Stomach smooth muscle (tissue), 2 donors: Measurements from ENCODE around the gene MSRB2.
A peak's percentile ranks its signal among the peaks of the same experiment; 100 is the strongest.
"Not testable (repeated sequence)": the region's sequence is repeated elsewhere in the genome, so short reads cannot be mapped to it uniquely, and the experiment has no call there.

ENCODE experiments used
- H3K27ac ChIP-seq: one replicate; pipeline ENCODE4 v1.7.0; 2013; ENCODE audit warnings: mild to moderate bottlenecking, low read length, inconsistent platforms
- H3K27me3 ChIP-seq, 2 donors: one replicate each; pipeline ENCODE4 v1.7.0; 2013; ENCODE audit warnings: low read length in 2 of 2; ENCODE audit not compliant: insufficient read depth in 2 of 2, control insufficient read depth in 1 of 2
- H3K36me3 ChIP-seq, 2 donors: one replicate each; pipeline ENCODE4 v1.7.0; 2013; ENCODE audit warnings: low read length in 2 of 2; ENCODE audit not compliant: control insufficient read depth in 2 of 2, insufficient read depth in 2 of 2
- H3K4me1 ChIP-seq: one replicate; pipeline ENCODE4 v1.7.0; 2013; ENCODE audit warnings: low read length; ENCODE audit not compliant: control insufficient read depth, insufficient read depth
- H3K4me3 ChIP-seq, 2 donors: one replicate each; pipeline ENCODE4 v1.7.0; 2013; ENCODE audit warnings: low read length in 2 of 2
- H3K9ac ChIP-seq, 2 donors: one replicate each; pipeline ENCODE4 v1.7.0; 2013; ENCODE audit warnings: low read length in 2 of 2, mild to moderate bottlenecking in 1 of 2
- H3K9me3 ChIP-seq, 2 donors: one replicate each; pipeline ENCODE4 v1.7.0; 2013; ENCODE audit warnings: low read length in 2 of 2; ENCODE audit not compliant: control insufficient read depth in 2 of 2
- donor health status: healthy.
- donor health status: Pancreatic carcinoma.

The MSRB2 gene

GRCh38 chr10:23070913-23071218 lies 24.5 kb upstream of the MSRB2 start:
- Histone ChIP-seq H3K27ac (no peak overlapping the region), H3K27me3 (no peaks in the 10 kb centered on the region), H3K9me3 (no peaks in the 10 kb centered on the region), H3K4me1 (peaks cover 14% of the 10 kb centered on the region), H3K9ac (no peak overlapping the region), H3K36me3 (no peaks in the 10 kb centered on the region), H3K4me3 (no peak overlapping the region)

- H3K27ac ChIP-seq, H3K9ac ChIP-seq, H3K36me3 ChIP-seq, H3K27me3 ChIP-seq, H3K4me3 ChIP-seq, H3K9me3 ChIP-seq: not testable (repeated sequence)
- peaks cover 11% of the 10 kb centered on the region for H3K4me1 ChIP-seq
Observed at GRCh38 chr10:23072593-23072992, 22.8 kb upstream of the MSRB2 start.

DNA sequence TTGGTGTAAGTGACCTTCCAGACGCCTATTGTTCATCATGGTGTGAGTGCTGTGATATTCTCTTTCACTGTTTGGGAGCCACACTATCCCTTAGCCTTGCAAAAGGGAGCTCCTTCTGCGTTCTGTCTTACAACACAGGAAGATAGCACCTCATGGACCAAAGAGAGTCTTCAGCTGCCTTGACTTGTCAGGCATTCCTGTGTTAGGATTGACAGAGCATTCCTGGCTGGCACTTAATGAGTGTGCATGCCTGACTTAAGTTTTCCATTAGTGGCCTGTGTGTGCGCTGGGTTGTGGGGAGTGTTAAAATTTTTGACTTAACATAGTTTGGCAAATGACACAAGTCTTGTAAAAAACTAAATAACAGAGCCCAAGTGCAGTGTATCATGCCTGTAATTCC lies 21.9 kb upstream of the MSRB2 start:
- H3K27ac ChIP-seq = no peak overlapping the region
- H3K4me3 ChIP-seq = no peak overlapping the region
- H3K9ac ChIP-seq = no peak overlapping the region
- H3K27me3 ChIP-seq = no peaks in the 10 kb centered on the region
- peaks cover 8% of the 10 kb centered on the region for H3K4me1 ChIP-seq
- H3K36me3 ChIP-seq = no peaks in the 10 kb centered on the region
- no peaks in the 10 kb centered on the region for H3K9me3 ChIP-seq

GRCh38 chr10:23075672-23076071 lies 19.7 kb upstream of the MSRB2 start:
- H3K9me3 ChIP-seq = no peaks in the 10 kb centered on the region
- H3K36me3 ChIP-seq = no peaks in the 10 kb centered on the region
- no peak overlapping the region for H3K9ac ChIP-seq
- H3K27ac ChIP-seq = no peak overlapping the region
- H3K27me3 ChIP-seq = no peaks in the 10 kb centered on the region
- H3K4me1 ChIP-seq = peaks cover under 1% of the 10 kb centered on the region
- H3K4me3 ChIP-seq = no peak overlapping the region

DNA sequence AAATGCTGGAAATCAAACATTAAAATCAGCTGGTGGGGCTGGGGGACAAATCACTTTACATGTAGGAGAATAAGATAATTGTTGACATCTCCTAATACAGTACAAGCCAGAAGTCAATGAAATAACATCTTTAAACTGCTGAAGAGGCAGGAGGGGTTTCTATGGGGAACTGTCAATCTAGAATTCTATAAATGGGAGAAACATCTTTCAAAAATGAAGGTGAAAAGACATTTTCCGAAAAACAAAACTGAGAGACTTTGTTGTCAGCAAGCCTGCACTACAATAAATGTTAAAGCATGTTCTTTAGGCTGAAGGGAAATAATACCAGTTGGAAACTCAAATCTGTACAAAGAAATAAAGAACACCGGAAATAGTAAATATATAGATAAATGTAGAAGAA lies 17.3 kb upstream of the MSRB2 start:
- no peaks in the 10 kb centered on the region for H3K36me3 ChIP-seq
- H3K27me3 ChIP-seq = no peaks in the 10 kb centered on the region
- no peak overlapping the region for H3K4me3 ChIP-seq
- H3K9ac ChIP-seq = no peak overlapping the region
- no peak overlapping the region for H3K27ac ChIP-seq
- peaks cover 6% of the 10 kb centered on the region for H3K4me1 ChIP-seq
- H3K9me3 ChIP-seq = no peaks in the 10 kb centered on the region

DNA sequence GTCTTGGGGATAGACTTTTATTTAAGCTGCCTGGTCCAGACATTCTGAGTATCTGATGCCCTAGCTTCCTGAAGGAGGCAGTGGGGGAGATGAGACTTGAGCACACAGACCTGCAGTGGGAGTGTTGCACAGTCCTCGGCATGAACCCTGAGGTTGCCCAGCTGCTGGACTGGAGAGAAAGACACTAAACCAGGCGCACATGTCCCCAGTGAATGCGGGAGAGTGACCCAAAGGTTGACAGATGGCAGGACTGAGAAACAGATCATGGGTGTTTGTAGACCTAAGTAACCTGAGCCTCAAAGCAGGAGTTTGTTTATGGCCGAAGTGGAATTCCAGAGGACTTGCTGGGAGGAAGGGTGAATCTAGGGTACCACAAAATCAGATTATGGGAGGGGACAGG lies 15.7 kb upstream of the MSRB2 start:
- peaks cover 6% of the 10 kb centered on the region for H3K4me1 ChIP-seq
- no peak overlapping the region for H3K4me3 ChIP-seq
- H3K9me3 ChIP-seq = no peaks in the 10 kb centered on the region
- H3K36me3 ChIP-seq = no peaks in the 10 kb centered on the region
- H3K27ac ChIP-seq = no peak overlapping the region
- H3K9ac ChIP-seq = no peak overlapping the region
- no peaks in the 10 kb centered on the region for H3K27me3 ChIP-seq

DNA sequence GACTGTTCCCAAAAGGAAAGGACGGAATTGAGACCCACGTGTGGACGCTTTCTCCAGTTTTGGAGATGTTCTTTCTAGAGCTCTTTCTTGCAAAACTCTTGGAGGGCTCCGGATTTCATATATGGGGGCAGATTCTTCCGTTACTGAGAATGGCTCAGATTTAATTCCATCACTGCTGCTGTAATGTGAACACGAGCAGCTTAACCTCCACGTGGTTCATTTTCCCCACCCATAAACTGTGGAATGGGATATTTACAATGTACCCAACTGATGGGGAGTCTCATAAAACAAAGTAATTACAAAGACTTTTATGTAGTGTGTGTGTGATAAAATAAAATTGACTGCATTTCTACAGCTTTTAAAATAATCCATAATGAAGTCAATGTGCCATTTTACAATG lies 15.1 kb upstream of the MSRB2 start:
- no peaks in the 10 kb centered on the region for H3K9me3 ChIP-seq
- no peaks in the 10 kb centered on the region for H3K27me3 ChIP-seq
- no peak overlapping the region for H3K27ac ChIP-seq
- H3K4me1 ChIP-seq = peaks cover 6% of the 10 kb centered on the region
- H3K36me3 ChIP-seq = no peaks in the 10 kb centered on the region
- no peak overlapping the region for H3K4me3 ChIP-seq
- H3K9ac ChIP-seq = no peak overlapping the region

- H3K9me3 ChIP-seq = no peaks in the 10 kb centered on the region
- H3K9ac ChIP-seq = no peak overlapping the region
- peak overlapping the region; percentile 46 for H3K27ac ChIP-seq
- H3K4me1 ChIP-seq = peaks cover 6% of the 10 kb centered on the region
- H3K36me3 ChIP-seq = no peaks in the 10 kb centered on the region
- no peaks in the 10 kb centered on the region for H3K27me3 ChIP-seq
- peak overlapping the region in 1 of 2 donors; percentile 24 for H3K4me3 ChIP-seq
Observed at GRCh38 chr10:23081221-23081750, 14.1 kb upstream of the MSRB2 start.

DNA sequence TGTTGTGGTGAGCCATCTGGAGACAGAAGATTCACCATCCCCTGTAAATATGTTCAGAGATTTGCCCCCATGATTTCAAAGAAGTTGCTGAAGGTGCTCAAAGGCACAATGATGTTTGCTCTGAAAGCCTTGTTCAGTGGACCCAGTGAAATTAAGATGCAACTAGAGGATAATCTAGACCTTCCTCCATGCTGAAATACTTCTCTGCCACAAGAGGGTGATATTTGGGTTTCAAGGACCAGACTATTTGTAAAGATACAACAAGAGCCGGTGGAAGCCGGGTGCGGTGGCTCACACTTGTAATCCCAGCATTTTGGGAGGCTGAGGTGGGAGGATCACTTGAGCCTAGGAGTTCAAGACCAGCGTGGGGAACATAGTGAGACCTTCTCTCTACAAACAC lies 13.5 kb upstream of the MSRB2 start:
- Histone ChIP-seq H3K27ac (peak overlapping the region; percentile 46), H3K4me3 (no peak overlapping the region), H3K9ac (no peak overlapping the region), H3K27me3 (no peaks in the 10 kb centered on the region), H3K36me3 (no peaks in the 10 kb centered on the region), H3K4me1 (peaks cover 6% of the 10 kb centered on the region), H3K9me3 (no peaks in the 10 kb centered on the region)

- Histone ChIP-seq H3K4me1 (no peaks in the 10 kb centered on the region), H3K9ac (no peak overlapping the region), H3K27me3 (no peaks in the 10 kb centered on the region), H3K4me3 (no peak overlapping the region), H3K27ac (no peak overlapping the region), H3K9me3 (no peaks in the 10 kb centered on the region), H3K36me3 (no peaks in the 10 kb centered on the region)
Observed at GRCh38 chr10:23088609-23089008, 6.8 kb upstream of the MSRB2 start.

DNA sequence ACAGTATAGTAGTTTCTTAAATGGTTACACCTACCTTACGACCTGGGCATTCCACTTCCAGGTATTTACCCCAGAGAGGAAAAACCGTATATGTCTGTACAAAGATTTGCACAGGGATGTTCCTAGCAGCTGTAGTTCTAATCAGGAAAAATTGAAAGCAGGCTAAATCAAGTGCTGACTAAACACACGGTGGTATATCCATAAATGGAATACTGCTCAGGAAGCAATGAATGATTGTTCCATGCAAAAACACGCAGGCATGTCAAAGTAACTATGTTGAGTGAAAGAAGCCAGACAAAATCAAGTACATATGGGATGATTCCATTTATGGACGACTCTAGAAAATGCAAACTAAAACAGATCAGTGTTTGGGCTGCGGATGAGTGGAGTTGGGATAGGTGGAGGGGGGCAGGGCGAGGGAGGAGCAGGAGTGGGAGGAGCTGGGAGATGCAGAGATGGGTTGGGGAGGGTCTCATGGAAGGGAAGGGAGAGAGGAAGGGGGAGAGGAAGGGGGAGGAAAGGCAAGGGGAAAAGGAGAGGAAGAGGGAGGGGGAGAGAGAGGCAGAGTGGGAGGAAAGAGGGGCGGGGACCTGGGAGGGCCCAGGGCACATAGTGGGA lies 484 bp upstream of the MSRB2 start:
- H3K9me3 ChIP-seq = peaks cover 0 to 2% of the 10 kb centered on the region in 2 donors
- no peaks in the 10 kb centered on the region for H3K36me3 ChIP-seq
- peaks cover 10% of the 10 kb centered on the region for H3K4me1 ChIP-seq
- no peaks in the 10 kb centered on the region for H3K27me3 ChIP-seq
- H3K4me3 ChIP-seq = peak overlapping the region; percentile 69 to 80
- peak overlapping the region; percentile 94 for H3K27ac ChIP-seq
- H3K9ac ChIP-seq = peak overlapping the region in 1 of 2 donors; percentile 91
